Left kidney (tissue), 2 donors: ENCODE measurements around the gene LRRC30. TPM values are rescaled to one million over a fixed set of nuclear protein-coding genes. Genes with fewer than 3 reads are reported as not detected.

Source experiments
- DNase-seq: peaks from one replicate; pipeline ENCODE4 v3.0.0-alpha.2; 2013
- polyA plus RNA-seq: library from polyadenylated mRNA; unstranded; fragments of 120-200 nt; gene quantifications from one replicate; pipeline ENCODE4 v1.2.1, GENCODE V29; 2013; ENCODE audit not compliant: insufficient read length

Gene LRRC30
- polyA plus RNA-seq, 1 donor = 0.40 TPM

GRCh38 chr18:7237673-7238272 is 6.9 kb downstream of the LRRC30 start:
- no peak for DNase-seq

DNA sequence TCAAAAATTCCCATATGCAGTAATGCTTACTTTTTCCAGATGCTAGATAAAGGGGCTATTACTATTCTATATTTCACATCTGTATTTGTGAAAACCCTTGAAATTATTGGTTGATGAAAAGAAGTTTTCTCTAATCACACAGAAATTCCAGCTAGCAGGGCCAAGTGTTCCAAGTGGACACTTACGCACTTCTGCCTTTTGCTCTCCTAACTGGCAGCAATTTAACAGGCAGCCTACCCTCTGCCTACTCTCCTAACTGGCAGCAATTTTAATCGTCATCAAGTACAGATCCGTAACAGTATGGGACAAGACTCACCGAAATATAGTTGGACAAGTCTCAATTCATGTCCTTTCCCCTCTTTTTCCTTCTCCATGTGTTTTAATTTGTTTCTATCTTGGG is 12.0 kb downstream of the LRRC30 start:
- DNase-seq = no peak

- DNase-seq = no peak
These were observed 18.0 kb downstream of the LRRC30 start for GRCh38 chr18:7248877-7249276.

GRCh38 chr18:7254163-7254562 is 23.3 kb downstream of the LRRC30 start:
- no peak for DNase-seq

- DNase-seq = no peak
These were observed 24.2 kb downstream of the LRRC30 start for GRCh38 chr18:7255054-7255453.

DNA sequence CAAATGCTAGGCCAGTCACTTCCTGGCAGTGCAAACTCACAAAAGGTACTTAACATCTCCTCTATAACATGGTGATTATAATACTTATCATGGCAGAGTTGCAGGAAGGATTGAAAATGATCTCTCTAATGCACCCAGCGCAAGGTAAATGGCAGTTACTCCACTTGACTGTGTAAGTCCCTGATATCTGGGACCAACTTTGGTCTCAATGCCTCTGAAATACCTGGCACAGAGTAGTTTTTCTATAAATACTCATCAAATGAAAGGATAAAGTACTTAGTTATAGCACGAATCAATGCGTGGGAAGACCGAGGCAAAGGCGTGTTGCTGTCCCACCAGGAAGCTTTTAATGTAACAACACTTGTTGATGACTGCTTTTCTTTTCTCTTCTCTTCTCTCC is 24.8 kb downstream of the LRRC30 start:
- no peak for DNase-seq

DNA sequence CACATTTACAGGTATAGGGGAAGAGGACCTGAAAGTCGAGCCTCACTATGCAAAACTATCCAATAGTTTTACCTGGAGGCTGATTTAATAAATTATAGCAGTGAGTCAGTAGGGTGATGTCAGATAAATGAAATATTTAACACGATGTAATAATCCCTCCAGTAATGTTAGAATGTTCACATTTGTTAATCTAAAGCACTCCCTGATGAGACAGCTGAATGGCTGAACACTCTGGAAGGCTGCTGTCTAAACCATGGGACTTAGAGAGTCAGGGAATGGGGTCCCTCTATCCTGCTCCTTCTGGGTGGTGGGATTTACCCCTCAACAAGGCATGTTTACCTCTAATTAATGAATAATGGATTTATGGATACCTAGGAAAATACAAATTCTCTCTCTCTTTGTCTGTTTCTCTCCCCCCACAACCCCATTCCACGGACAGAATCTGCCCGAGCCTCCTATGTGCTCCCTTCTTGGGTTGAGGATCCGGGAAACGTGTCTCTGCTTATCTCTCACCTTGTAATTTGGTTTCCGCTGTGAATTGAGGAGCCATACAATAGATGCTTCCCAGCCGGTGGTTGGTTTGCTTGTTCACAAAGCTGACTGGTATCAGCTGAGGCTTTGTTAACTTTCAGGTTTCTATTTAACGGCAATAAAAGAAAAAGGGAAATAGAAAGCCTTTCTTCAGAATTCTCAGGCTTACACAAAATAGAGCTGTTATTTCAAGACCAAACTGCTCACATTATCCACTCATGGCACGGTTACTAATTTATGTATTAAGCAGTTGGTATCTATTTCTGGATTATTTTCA is 25.9 kb downstream of the LRRC30 start:
- no peak for DNase-seq

DNA sequence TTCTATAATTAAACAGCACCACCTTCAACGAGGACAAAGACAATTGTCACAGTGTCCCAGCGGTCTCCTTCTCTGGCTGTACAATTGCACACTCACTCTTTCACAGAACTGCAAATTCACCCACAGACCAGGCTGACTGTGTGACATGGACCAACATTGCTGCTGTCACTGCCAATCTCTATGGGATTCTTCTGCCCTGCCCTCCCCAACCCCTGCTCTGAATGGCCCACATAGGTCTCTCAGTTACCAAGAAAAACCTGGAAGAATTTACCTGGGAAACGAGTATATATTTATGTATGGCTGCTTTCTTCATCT is 26.5 kb downstream of the LRRC30 start:
- DNase-seq = no peak

- peak; percentile 26 for DNase-seq
These were observed 28.6 kb downstream of the LRRC30 start for GRCh38 chr18:7259475-7259874.

- DNase-seq = no peak
These were observed 30.3 kb downstream of the LRRC30 start for GRCh38 chr18:7261199-7261598.

DNA sequence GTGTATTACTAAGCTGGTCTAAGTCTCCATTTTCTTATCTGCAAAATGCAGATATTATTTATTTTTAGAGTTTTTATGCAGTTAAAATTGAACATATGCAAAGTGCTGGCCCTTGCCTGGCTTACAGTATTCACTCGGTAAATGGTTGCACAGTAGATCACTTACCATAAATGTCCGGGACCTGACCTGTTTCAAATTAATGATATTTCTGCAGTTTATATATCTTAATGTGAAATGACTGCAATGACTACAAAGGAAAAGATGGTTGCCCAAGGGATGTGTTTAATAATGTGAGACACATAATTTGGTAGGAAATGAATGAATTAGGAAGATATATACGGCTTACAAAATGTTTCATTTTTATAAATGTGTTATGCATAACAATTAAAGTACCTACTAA is 37.1 kb downstream of the LRRC30 start:
- DNase-seq = no peak

GRCh38 chr18:7269942-7270341 is 39.1 kb downstream of the LRRC30 start:
- DNase-seq = no peak

DNA sequence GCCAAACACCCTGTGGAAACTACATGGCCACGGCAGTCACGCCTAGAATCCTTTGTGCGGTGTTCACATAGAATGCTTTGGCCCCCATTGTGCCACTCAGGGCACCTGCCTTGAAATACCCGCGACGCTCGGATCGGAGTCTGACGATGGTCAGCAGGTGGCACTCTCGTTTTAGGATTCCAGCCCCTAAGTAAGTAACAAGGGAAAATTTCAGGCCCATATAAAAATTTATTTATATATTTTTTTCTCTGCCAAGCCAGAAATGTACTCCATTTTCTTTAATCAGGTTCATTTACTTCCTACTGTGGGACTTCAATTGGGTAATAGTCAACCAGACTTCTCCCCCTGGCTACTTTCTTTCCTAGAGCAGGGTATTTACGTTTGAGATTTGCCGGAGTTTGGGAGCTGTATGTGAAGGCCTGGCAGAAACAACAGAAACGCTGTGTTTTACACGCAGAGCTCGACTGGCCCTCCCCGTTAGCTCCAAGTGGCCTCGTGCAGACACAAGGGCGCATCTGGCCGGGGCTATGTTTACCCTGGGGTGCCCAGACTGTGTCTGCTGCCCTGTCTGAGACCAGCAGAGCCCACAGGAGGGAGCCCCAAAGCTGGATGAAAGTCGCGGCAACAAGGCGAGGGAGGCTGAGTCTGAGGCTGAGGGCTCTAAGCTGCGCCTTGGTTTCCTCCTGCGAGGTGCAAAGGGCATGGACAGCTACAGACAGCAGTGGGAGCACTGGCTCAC is 41.6 kb downstream of the LRRC30 start:
- DNase-seq = peak; percentile 85

- no peak for DNase-seq
These were observed 42.5 kb downstream of the LRRC30 start for GRCh38 chr18:7273301-7273921.

- no peak for DNase-seq
These were observed 50.7 kb downstream of the LRRC30 start for GRCh38 chr18:7281579-7281978.

Other genes with a start within 250 kb of the LRRC30 start
- gene LAMA1, start 113.3 kb upstream of the LRRC30 start, polyA plus RNA-seq = 95.7 TPM